Epithelial cell of proximal tubule (primary cell): Measurements from ENCODE around the gene EPB42. TPM values are rescaled to one million over a fixed set of nuclear protein-coding genes. Genes with fewer than 3 reads are reported as not detected.

Experiments used
- DNase-seq: peaks from one replicate; pipeline ENCODE4 v3.0.0-alpha.2; 2011; ENCODE audit warnings: low read depth
- H3K4me3 ChIP-seq: 2 replicates; pipeline ENCODE4 v1.5.1; 2011; ENCODE audit warnings: low read depth, mild to moderate bottlenecking, low read length
- total RNA-seq: library from RNA; depleted of rRNA; stranded (reverse); fragments of >200 nt; gene quantifications from 2 replicates; pipeline ENCODE4 v1.2.3, GENCODE V29; 2015
- TF ChIP-seq, protein P1 (sequence below): conservative IDR thresholded peaks from 2 replicates; pipeline ENCODE4 v1.5.1; 2012; ENCODE audit warnings: low read depth, mild to moderate bottlenecking, low read length

Gene EPB42
- total RNA-seq, 1 donor from 2014 or later, result not detected

GRCh38 chr15:43221422-43221821 is 604 bp upstream of the EPB42 start:
- DNase-seq, result no peak
- no peak overlapping the region for H3K4me3 ChIP-seq
- TF ChIP-seq, protein P1, sequence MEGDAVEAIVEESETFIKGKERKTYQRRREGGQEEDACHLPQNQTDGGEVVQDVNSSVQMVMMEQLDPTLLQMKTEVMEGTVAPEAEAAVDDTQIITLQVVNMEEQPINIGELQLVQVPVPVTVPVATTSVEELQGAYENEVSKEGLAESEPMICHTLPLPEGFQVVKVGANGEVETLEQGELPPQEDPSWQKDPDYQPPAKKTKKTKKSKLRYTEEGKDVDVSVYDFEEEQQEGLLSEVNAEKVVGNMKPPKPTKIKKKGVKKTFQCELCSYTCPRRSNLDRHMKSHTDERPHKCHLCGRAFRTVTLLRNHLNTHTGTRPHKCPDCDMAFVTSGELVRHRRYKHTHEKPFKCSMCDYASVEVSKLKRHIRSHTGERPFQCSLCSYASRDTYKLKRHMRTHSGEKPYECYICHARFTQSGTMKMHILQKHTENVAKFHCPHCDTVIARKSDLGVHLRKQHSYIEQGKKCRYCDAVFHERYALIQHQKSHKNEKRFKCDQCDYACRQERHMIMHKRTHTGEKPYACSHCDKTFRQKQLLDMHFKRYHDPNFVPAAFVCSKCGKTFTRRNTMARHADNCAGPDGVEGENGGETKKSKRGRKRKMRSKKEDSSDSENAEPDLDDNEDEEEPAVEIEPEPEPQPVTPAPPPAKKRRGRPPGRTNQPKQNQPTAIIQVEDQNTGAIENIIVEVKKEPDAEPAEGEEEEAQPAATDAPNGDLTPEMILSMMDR, result no peak

GRCh38 chr15:43219929-43220928 is 589 bp downstream of the EPB42 start:
- no peak for DNase-seq
- H3K4me3 ChIP-seq, result no peak overlapping the region
- TF ChIP-seq, protein P1, result no peak

DNA sequence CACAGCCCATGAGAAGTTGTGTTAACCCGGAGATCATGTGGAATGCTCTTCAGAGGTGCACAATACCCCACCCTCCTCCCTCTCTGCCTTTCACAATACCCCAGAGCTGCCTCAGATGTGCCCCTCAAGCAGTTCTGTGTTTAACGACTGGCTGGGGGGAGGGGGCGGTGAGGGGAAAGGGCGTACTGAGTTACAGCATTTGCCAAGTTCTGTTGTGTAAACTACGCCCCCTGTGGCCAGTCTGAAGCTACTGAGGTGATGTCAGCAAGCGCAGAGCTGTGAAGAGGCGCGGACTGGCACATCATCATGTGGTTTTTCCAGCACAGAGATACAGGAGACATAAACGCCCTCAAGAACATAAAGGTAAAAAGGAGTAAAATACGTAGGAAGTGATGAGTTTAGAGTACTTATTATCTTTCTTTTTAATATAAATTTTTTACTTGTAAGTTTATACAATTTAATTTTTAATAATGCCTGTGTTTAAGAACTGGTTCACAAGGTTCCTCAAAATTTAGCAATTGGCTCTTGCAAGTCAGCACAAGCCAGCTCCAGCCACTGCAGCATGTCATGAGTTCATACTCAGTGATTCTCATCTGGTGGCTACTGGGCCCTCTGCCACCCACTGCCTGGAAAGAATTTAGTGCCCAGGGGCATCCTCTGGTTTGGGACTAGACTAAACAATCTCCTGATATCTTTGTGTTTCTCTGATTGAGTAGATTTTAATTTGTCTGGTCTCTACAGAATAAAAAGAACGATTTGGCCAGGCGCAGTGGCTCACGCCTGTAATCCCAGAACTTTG is 1.7 kb downstream of the EPB42 start:
- TF ChIP-seq, protein P1, result peak; percentile 25
- no peak overlapping the region for H3K4me3 ChIP-seq
- DNase-seq, result no peak

DNA sequence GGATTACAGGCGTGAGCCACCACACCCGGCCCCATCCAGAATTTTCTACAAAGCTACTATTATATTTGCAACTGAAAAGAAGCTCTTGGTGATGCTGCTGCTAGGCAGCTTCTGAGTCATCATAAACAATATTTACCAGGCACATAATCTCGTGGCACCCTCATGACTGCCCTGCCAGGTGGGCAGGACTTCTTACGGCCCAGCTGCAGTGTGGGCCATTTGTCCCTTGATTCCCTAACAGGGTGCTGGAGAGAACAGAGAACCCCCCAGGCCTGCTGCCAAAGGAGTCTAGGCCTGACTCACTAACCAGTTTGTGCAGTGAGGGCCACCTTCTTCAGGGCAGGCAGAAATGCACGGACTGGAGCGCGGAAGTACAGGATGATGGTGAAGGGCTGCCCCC is 4.9 kb downstream of the EPB42 start:
- DNase-seq, result no peak
- no peak overlapping the region for H3K4me3 ChIP-seq
- TF ChIP-seq, protein P1, result no peak

- H3K4me3 ChIP-seq, result no peak overlapping the region
- DNase-seq, result no peak
- TF ChIP-seq, protein P1, result no peak
Measured at GRCh38 chr15:43214592-43215295, 6.1 kb downstream of the EPB42 start.

GRCh38 chr15:43214169-43214568 is 6.6 kb downstream of the EPB42 start:
- TF ChIP-seq, protein P1, result no peak
- DNase-seq, result no peak
- no peak overlapping the region for H3K4me3 ChIP-seq
